ENCODE measurements around the gene CTU1.

Gene CTU1

GRCh38 chr19:51078731-51079130, 29.5 kb downstream of the CTU1 start:
- ChIA-PET CTCF (interaction anchor here (1.3 kb wide), 1 partner anchor 16 kb away, joined by 6 read pairs; no protein-coding TSS in a partner anchor), POLR2A (no interaction called here)
- no peak for TF ChIP-seq FEZF1 (tag by site-specific recombination; IDR thresholded peaks at IDR 0.05)
- no peak for TF ChIP-seq ZNF658 (tag by site-specific recombination; IDR thresholded peaks at IDR 0.05)
- no peak for TF ChIP-seq ZSCAN16 (tag by site-specific recombination; IDR thresholded peaks at IDR 0.05)
- no peak for TF ChIP-seq ZNF341 (tag by site-specific recombination; IDR thresholded peaks at IDR 0.05; ENCODE audit: low read depth)
- TF ChIP-seq ZNF274 (IDR thresholded peaks at IDR 0.05; ENCODE audit: low read length) = no peak
- TF ChIP-seq ZNF274 (tag by site-specific recombination; IDR thresholded peaks at IDR 0.05; ENCODE audit: borderline replicate concordance) = no peak
- TF ChIP-seq KLF16 (tag by site-specific recombination; IDR thresholded peaks at IDR 0.05) = no peak

GRCh38 chr19:51078104-51078503, 30.1 kb downstream of the CTU1 start:
- Histone ChIP-seq H3K4me1 (ENCODE audit: control insufficient read depth, insufficient read depth, low read length) (no peaks in the 10 kb centered on the region), H3K27ac (ENCODE audit: extremely low read depth, low read depth, low read length) (no peak overlapping the region), H3K4me3 (ENCODE audit: low read depth, low read length) (no peak overlapping the region), H3K9me3 (ENCODE audit: control insufficient read depth, insufficient read depth, low read depth, low read length) (no peaks in the 10 kb centered on the region; the same call in 1 of the 2 replicates), H3K36me3 (ENCODE audit: control insufficient read depth in 2 of 2, insufficient read depth in 1 of 2, low read length in 2 of 2) (no peaks in the 10 kb centered on the region)
- ChIA-PET CTCF (interaction anchor here (0.5 kb wide), 1 partner anchor 16 kb away, joined by 3 read pairs; no protein-coding TSS in a partner anchor), POLR2A (no interaction called here)
- no peak for TF ChIP-seq ZBTB49 (tag by site-specific recombination; IDR thresholded peaks at IDR 0.05; ENCODE audit: low read depth)
- no peak for TF ChIP-seq ZNF174 (tag by site-specific recombination; IDR thresholded peaks at IDR 0.05)
- no peak for TF ChIP-seq ZNF362 (tag by site-specific recombination; IDR thresholded peaks at IDR 0.05)
- no peak for TF ChIP-seq ZNF561 (tag by site-specific recombination; IDR thresholded peaks at IDR 0.05; ENCODE audit: borderline replicate concordance)
- TF ChIP-seq SP2 (tag by site-specific recombination; IDR thresholded peaks at IDR 0.05) = no peak
- no peak for TF ChIP-seq ZNF157 (tag by site-specific recombination; IDR thresholded peaks at IDR 0.05)
- no peak for TF ChIP-seq ZSCAN18 (tag by site-specific recombination; IDR thresholded peaks at IDR 0.05)
- TF ChIP-seq PRDM6 (tag by site-specific recombination; IDR thresholded peaks at IDR 0.05) = no peak
- TF ChIP-seq YY1 (tag by site-specific recombination; IDR thresholded peaks at IDR 0.05) = no peak
- TF ChIP-seq ZNF280C (tag by site-specific recombination; IDR thresholded peaks at IDR 0.05) = no peak
- TF ChIP-seq ZBTB10 (tag by site-specific recombination; IDR thresholded peaks at IDR 0.05) = no peak
- no peak for TF ChIP-seq ATF2 (tag by site-specific recombination; IDR thresholded peaks at IDR 0.05; ENCODE audit: low read depth)
- TF ChIP-seq ZXDB (tag by site-specific recombination; IDR thresholded peaks at IDR 0.05) = no peak

More at GRCh38 chr19:51078731-51079130, 29.5 kb downstream of the CTU1 start:
- no peak overlapping the region for H3K27ac ChIP-seq (ENCODE audit: extremely low read depth, low read depth, low read length)
- H3K4me3 ChIP-seq (ENCODE audit: low read depth, low read length) = no peak overlapping the region
- H3K36me3 ChIP-seq (ENCODE audit: control insufficient read depth in 2 of 2, insufficient read depth in 1 of 2, low read length in 2 of 2) = no peaks in the 10 kb centered on the region
- H3K4me1 ChIP-seq (ENCODE audit: control insufficient read depth, insufficient read depth, low read length) = no peaks in the 10 kb centered on the region
- H3K9me3 ChIP-seq (ENCODE audit: control insufficient read depth, insufficient read depth, low read depth, low read length) = no peaks in the 10 kb centered on the region
